GM21381 (cell line): Measurements from ENCODE around the gene ATP2A2.
"Not testable (repeated sequence)": the region's sequence is repeated elsewhere in the genome, so short reads cannot be mapped to it uniquely, and the experiment has no call there.

Experiments used
- ATAC-seq: cut with Tn5 transposase; IDR thresholded peaks from one replicate; pipeline ENCODE4 v1.9.1; 2021; ENCODE audit warnings: mild to moderate bottlenecking, moderate library complexity; ENCODE audit not compliant: unreplicated experiment

The ATP2A2 gene

GRCh38 chr12:110280779-110281548 is at the start of gene ATP2A2:
ATP2A2 (plus strand) TSS chr12:110281247; CDS start chr12:110281790, 543 bp downstream.
- ATAC-seq, result peak; percentile 75

- no peak for ATAC-seq
These were observed 47.7 kb upstream of the ATP2A2 start for GRCh38 chr12:110233212-110233903.

- ATAC-seq, result no peak
These were observed 46.7 kb upstream of the ATP2A2 start for GRCh38 chr12:110234331-110234751.

GRCh38 chr12:110234755-110235154 is 46.3 kb upstream of the ATP2A2 start:
- no peak for ATAC-seq

GRCh38 chr12:110235383-110235782 is 45.7 kb upstream of the ATP2A2 start:
- ATAC-seq, result no peak

GRCh38 chr12:110243227-110243626 is 37.8 kb upstream of the ATP2A2 start:
- no peak for ATAC-seq

GRCh38 chr12:110244372-110244771 is 36.7 kb upstream of the ATP2A2 start:
- no peak for ATAC-seq

- ATAC-seq, result no peak
These were observed 36.2 kb upstream of the ATP2A2 start for GRCh38 chr12:110244829-110245228.

GRCh38 chr12:110245369-110245772 is 35.7 kb upstream of the ATP2A2 start:
- ATAC-seq, result no peak

GRCh38 chr12:110246636-110247339 is 34.3 kb upstream of the ATP2A2 start:
- ATAC-seq, result no peak

- ATAC-seq, result no peak
These were observed 33.5 kb upstream of the ATP2A2 start for GRCh38 chr12:110247340-110248095.

GRCh38 chr12:110248096-110248447 is 33.0 kb upstream of the ATP2A2 start:
- ATAC-seq, result no peak

- no peak for ATAC-seq
These were observed 31.9 kb upstream of the ATP2A2 start for GRCh38 chr12:110249105-110249504.

GRCh38 chr12:110249716-110250225 is 31.3 kb upstream of the ATP2A2 start:
- ATAC-seq, result no peak

- no peak for ATAC-seq
These were observed 29.7 kb upstream of the ATP2A2 start for GRCh38 chr12:110251381-110251780.

GRCh38 chr12:110252716-110253115 is 28.3 kb upstream of the ATP2A2 start:
- no peak for ATAC-seq

- ATAC-seq, result no peak
These were observed 27.9 kb upstream of the ATP2A2 start for GRCh38 chr12:110253176-110253575.

- no peak for ATAC-seq
These were observed 26.0 kb upstream of the ATP2A2 start for GRCh38 chr12:110254971-110255540.

- not testable (repeated sequence) for ATAC-seq
These were observed 25.1 kb upstream of the ATP2A2 start for GRCh38 chr12:110255890-110256456.

- no peak for ATAC-seq
These were observed 24.1 kb upstream of the ATP2A2 start for GRCh38 chr12:110256780-110257431.
